ENCODE results near the gene STRADB. TPM values are rescaled to one million over a fixed set of nuclear protein-coding genes. Genes with fewer than 3 reads are reported as not detected.

Gene STRADB
- total and polyA plus RNA-seq, 2 of the 4 experiments (the other 2 are of a cell fraction), result 14.9 to 31.5 TPM

DNA sequence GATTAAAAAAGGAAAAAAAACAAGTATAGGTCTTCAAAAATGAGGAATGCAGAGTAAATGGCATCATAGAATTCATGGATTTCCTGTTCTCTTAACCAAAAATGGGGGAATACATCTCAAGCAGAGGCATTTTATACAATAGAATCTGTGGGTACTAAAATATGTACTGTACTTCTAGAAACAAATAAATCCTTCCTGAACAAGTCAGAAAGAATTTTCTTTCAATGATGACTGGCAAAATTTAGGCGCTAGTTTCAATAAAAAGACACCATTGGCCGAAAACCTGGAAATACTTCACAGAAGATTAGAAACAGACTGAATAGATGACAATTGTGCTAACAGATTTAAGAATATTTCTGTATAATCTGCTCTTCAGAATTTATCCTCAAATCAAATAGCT is 15.4 kb upstream of the STRADB start:
- Histone ChIP-seq H3K4me2 (ENCODE audit: low read depth, low read length) (no peak overlapping the region), H3K9me1 (ENCODE audit: insufficient read depth, low read length) (peaks cover 2% of the 10 kb centered on the region; the same call in 1 of the 2 replicates), H3K9me3 (ENCODE audit: control insufficient read depth, insufficient read depth, low read length) (no peaks in the 10 kb centered on the region), H4K8ac (ENCODE audit: low read depth in 2 of 2, low read length in 2 of 2) (no peak overlapping the region), H2AK5ac (ENCODE audit: low read depth, low read length) (no peak overlapping the region), H2BK5ac (ENCODE audit: low read depth, low read length, poor library complexity, severe bottlenecking) (no peak overlapping the region), H3K4ac (ENCODE audit: low read depth, low read length) (no peak overlapping the region), H2BK20ac (ENCODE audit: low read depth, low read length) (no peak overlapping the region), H4K91ac (ENCODE audit: insufficient read depth, low read depth, low read length) (no peak overlapping the region), H3K56ac (ENCODE audit: extremely low read depth, insufficient read depth, low read length) (no peak overlapping the region), H3K23ac (ENCODE audit: low read depth, low read length) (no peak overlapping the region), H3K27ac (ENCODE audit: insufficient read depth, low read length) (no peak overlapping the region), H2BK120ac (ENCODE audit: low read depth, low read length) (no peak overlapping the region), H4K5ac (ENCODE audit: low read depth, low read length) (no peak overlapping the region), H3K4me3 (ENCODE audit: insufficient read depth, low read depth, low read length) (no peak overlapping the region), H3K36me3 (ENCODE audit: control insufficient read depth, insufficient read depth, low read length) (no peaks in the 10 kb centered on the region), H3K18ac (ENCODE audit: low read depth, low read length) (no peak overlapping the region), H3K9ac (ENCODE audit: low read depth, low read length) (no peak overlapping the region), H3K79me1 (ENCODE audit: low read depth in 1 of 2, low read length in 2 of 2) (peaks cover 32 to 50% of the 10 kb centered on the region in 2 experiments), H2AFZ (replicated peaks; ENCODE audit: low read length, poor library complexity) (no peak overlapping the region), H3K4me1 (ENCODE audit: control insufficient read depth, insufficient read depth, low read length) (peaks cover 7% of the 10 kb centered on the region), H3K27me3 (ENCODE audit: control insufficient read depth, insufficient read depth, low read length) (no peaks in the 10 kb centered on the region), H3K14ac (replicated peaks; ENCODE audit: low read depth, low read length) (no peak overlapping the region), H4K20me1 (ENCODE audit: insufficient read depth, low read length) (no peaks in the 10 kb centered on the region; the same call in 1 of the 2 replicates), H2BK15ac (ENCODE audit: low read depth, low read length) (no peak overlapping the region), H2AK9ac (replicated peaks; ENCODE audit: low read depth, low read length, poor library complexity) (no peak overlapping the region)
- in situ Hi-C loops (cut with MboI; ENCODE audit: low sequenced_read_pairs) (no loop called here), dilution Hi-C loops (cut with HindIII; ENCODE audit: low sequenced_read_pairs, unreplicated experiment) (no loop called here), intact Hi-C loops (cut with micrococcal nuclease) (no loop called here)
- ATAC-seq (ENCODE audit: low read depth), result no peak
- DNase-seq, result no peak
- WGBS, 2 experiments (ENCODE audit: extremely low coverage in 2 of 2, insufficient read length in 1 of 2), result no CpG with 5 or more reads among the region's 2 CpGs
- POLR2A ChIA-PET (ENCODE audit: unreplicated experiment), result no interaction called here
- no TSS peak for BruUV-seq (replicated peaks)
- CTCF ChIA-PET, result no interaction called here
- TF ChIP-seq CHD1 (IDR thresholded peaks at IDR 0.05; ENCODE audit: low read depth, low read length) (no peak), NFE2L2 (IDR thresholded peaks at IDR 0.05; ENCODE audit: low read depth, low read length) (peak; percentile 57), BHLHE40 (IDR thresholded peaks at IDR 0.05; ENCODE audit: low read depth, low read length) (no peak)
